BJ (cell line): ENCODE data around the gene DENND4B. TPM values are rescaled to one million over a fixed set of nuclear protein-coding genes. Genes with fewer than 3 reads are reported as not detected.

ENCODE experiments used
- CTCF ChIA-PET: fragments of 350-600 bp; formaldehyde crosslinking; extraction: SDS; loops from one replicate; lab custom pipeline; 2021; ENCODE audit warnings: antibody characterized with exemption, inconsistent platforms; lab: Yijun Ruan, JAX
- POLR2A ChIA-PET: fragments of 300-600 bp; sonication (Branson Sonifier 250); formaldehyde crosslinking; extraction: SDS; loops from one replicate; lab custom pipeline; 2021; ENCODE audit warnings: antibody characterized with exemption; lab: Charles Lee
- DNase-seq: peaks from one replicate; pipeline ENCODE4 v3.0.0-alpha.2; 2011; ENCODE audit warnings: low read depth
- H3K27me3 ChIP-seq: 2 replicates; pipeline ENCODE4 v1.6.0; 2011; ENCODE audit warnings: low read length; ENCODE audit not compliant: control insufficient read depth, insufficient read depth
- H3K36me3 ChIP-seq: 2 replicates; pipeline ENCODE4 v1.5.1; 2011; ENCODE audit warnings: low read length; ENCODE audit not compliant: control insufficient read depth, insufficient read depth
- H3K4me3 ChIP-seq: 2 replicates; pipeline ENCODE4 v1.5.1; 2011; ENCODE audit warnings: low read depth, mild to moderate bottlenecking, control low read depth, low read length
- polyA plus RNA-seq: library from polyadenylated mRNA; depleted of rRNA; stranded (reverse); fragments of >200 nt; gene quantifications from 2 replicates; pipeline ENCODE4 v1.2.3, GENCODE V29; 2011
- TF ChIP-seq, protein P1 (sequence below): IDR thresholded peaks from 2 replicates; pipeline ENCODE4 v1.5.1; 2011; ENCODE audit warnings: low read depth, mild to moderate bottlenecking, control low read depth, inconsistent platforms, low read length, moderate library complexity; ENCODE audit not compliant: insufficient read depth

Gene DENND4B
- polyA plus RNA-seq, 1 experiment: 17.6 TPM

GRCh38 chr1:153991151-153991630 lies 44.7 kb upstream of the DENND4B start:
- Histone ChIP-seq H3K4me3 (peak overlapping the region; percentile 71), H3K36me3 (no peaks in the 10 kb centered on the region), H3K27me3 (no peaks in the 10 kb centered on the region)
- ChIA-PET CTCF (interaction anchor here (1.2 to 1.5 kb wide), 4 partner anchors 24 to 455 kb away, joined by 3 to 6 read pairs (median 4); partner anchors contain the start of genes CREB3L4, DENND4B and S100A6), POLR2A (interaction anchor here (0.6 to 1.4 kb wide), 2 partner anchors 14 to 319 kb away, joined by 4 to 11 read pairs; partner anchors contain the start of gene JTB)
- TF ChIP-seq, protein P1, sequence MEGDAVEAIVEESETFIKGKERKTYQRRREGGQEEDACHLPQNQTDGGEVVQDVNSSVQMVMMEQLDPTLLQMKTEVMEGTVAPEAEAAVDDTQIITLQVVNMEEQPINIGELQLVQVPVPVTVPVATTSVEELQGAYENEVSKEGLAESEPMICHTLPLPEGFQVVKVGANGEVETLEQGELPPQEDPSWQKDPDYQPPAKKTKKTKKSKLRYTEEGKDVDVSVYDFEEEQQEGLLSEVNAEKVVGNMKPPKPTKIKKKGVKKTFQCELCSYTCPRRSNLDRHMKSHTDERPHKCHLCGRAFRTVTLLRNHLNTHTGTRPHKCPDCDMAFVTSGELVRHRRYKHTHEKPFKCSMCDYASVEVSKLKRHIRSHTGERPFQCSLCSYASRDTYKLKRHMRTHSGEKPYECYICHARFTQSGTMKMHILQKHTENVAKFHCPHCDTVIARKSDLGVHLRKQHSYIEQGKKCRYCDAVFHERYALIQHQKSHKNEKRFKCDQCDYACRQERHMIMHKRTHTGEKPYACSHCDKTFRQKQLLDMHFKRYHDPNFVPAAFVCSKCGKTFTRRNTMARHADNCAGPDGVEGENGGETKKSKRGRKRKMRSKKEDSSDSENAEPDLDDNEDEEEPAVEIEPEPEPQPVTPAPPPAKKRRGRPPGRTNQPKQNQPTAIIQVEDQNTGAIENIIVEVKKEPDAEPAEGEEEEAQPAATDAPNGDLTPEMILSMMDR: no peak
- no peak for DNase-seq

- no peaks in the 10 kb centered on the region for H3K27me3 ChIP-seq
- TF ChIP-seq, protein P1: no peak
- peak; percentile 86 for DNase-seq
- no peaks in the 10 kb centered on the region for H3K36me3 ChIP-seq
- CTCF ChIA-PET: interaction anchor here (0.6 to 2.3 kb wide), 8 partner anchors 23 to 946 kb away, joined by 3 to 9 read pairs (median 4); partner anchors contain the start of genes CREB3L4, DENND4B, PMVK and S100A6
- peak within 1 kb of the TSS; percentile 71 for H3K4me3 ChIP-seq
- POLR2A ChIA-PET: interaction anchor here (0.6 to 1.4 kb wide), 10 partner anchors 9 to 542 kb away, joined by 3 to 11 read pairs (median 5); partner anchors contain the start of genes CREB3L4 and JTB
These were observed 44.1 kb upstream of the DENND4B start, which contains the start of gene RPS27 for GRCh38 chr1:153990468-153991150. Gene RPS27 (plus strand): TSS chr1:153990762. CDS start chr1:153990797, 35 bp downstream.

DNA sequence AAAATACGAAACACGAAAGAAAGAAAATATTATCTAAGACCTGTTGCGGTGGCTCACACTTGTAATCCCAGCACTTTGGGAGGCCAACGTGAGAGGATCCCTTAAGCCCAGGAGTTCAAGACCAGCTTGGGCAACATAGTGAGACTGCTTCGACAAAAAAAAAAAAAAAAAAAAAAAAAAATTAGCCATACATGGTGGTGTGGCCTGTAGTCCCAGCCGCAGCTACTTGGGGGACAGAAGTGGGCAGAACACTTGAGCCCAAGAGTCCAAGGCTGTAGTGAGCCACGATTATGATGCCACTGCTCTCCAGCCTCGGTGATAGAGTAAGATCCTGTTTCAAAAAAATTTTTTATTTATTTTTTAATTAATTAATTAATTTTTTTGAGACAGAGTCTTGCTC lies 41.1 kb upstream of the DENND4B start:
- ChIA-PET POLR2A (no interaction called here), CTCF (interaction anchor here (0.7 to 3.6 kb wide), 26 partner anchors 10 to 477 kb away, joined by 3 to 26 read pairs (median 4); partner anchors contain the start of genes CREB3L4, ILF2, JTB and SLC27A3)
- Histone ChIP-seq H3K4me3 (no peak overlapping the region), H3K36me3 (no peaks in the 10 kb centered on the region; the same call in none of the 2 replicates), H3K27me3 (no peaks in the 10 kb centered on the region)
- TF ChIP-seq, protein P1: no peak
- no peak for DNase-seq

DNA sequence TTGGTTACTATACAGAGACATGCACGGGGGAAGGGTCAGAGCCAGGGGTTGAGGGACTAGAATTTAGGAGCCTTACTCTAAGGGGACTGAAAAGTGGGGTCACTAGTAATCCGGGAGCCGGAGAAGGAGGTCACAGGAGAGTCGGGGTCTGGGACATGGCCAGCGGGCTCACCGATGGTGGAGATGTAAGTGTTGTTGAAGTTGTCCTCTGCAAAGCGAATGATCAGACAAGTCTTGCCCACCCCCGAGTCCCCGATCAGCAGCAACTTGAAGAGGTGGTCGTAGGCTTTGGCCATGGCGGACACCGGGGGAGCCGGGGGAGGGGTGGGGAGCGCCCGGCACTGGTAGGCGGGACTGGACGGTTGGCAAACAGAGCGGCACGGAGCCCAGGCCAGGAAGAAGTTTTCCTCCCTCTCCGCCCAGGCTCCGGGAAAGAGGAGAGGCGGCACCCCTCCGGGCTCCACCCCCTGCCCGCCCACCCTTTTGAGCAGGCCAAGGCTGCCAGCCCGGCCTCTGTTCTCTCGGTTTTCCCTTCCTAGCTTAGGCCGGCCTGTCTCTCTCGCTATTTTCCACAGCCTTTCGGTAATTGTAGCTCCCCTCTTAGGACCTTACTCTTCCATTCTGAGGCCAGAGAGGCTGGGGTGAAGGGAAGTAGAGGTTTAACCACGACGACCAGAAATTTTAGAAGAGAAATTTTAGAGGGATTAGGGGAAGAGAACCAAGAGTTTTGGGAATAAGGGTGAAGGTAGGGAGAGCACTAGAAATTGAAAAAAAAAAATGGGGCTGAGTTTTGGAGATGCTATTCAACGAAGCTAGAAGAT lies 39.6 kb upstream of the DENND4B start, which contains the start of gene RAB13:
Gene RAB13, minus strand, starts transcription at position 399 of the 821 bp plus-strand sequence. Its CDS starts 103 bp downstream, at position 296.
- DNase-seq: peak; percentile 28
- Histone ChIP-seq H3K4me3 (peak within 1 kb of the TSS; percentile 93), H3K27me3 (no peaks in the 10 kb centered on the region), H3K36me3 (peaks cover 4% of the 10 kb centered on the region)
- CTCF ChIA-PET: interaction anchor here (0.6 to 3.6 kb wide), 37 partner anchors 8 to 418 kb away, joined by 3 to 26 read pairs (median 4); partner anchors contain the start of genes CREB3L4, DENND4B, ILF2 and JTB
- POLR2A ChIA-PET: interaction anchor here (0.6 to 1.0 kb wide), 4 partner anchors 9 to 1149 kb away, joined by 3 to 9 read pairs (median 4); no protein-coding TSS in a partner anchor
- TF ChIP-seq, protein P1: no peak
